NCI-H2196 (cell line): ENCODE results near the gene TMEM117.

ENCODE experiments used
- DNase-seq: peaks from one replicate; lab custom pipeline; 2025; ENCODE audit not compliant: unreplicated experiment; lab: John Stamatoyannopoulos, UW

The TMEM117 gene

DNA sequence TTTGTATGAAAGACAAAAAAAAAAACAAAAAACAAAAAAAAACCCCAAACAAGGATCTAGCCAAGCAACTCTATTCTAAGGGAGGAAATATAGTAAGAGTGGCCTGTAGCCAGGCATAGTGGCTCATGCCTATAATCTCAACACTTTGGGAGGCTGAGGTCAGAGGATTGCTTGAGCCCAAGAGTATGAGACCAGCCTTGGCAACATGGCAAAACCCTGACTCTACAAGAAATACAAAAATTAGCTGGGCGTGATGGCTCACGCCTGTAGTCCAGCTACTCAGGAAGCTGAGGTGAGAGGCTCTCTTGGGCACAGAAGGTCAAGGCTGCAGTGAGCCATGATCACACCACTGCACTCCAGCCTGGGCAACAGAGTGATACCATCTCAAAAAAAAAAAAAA, 47.9 kb downstream of the TMEM117 start:
- DNase-seq, result no peak

DNA sequence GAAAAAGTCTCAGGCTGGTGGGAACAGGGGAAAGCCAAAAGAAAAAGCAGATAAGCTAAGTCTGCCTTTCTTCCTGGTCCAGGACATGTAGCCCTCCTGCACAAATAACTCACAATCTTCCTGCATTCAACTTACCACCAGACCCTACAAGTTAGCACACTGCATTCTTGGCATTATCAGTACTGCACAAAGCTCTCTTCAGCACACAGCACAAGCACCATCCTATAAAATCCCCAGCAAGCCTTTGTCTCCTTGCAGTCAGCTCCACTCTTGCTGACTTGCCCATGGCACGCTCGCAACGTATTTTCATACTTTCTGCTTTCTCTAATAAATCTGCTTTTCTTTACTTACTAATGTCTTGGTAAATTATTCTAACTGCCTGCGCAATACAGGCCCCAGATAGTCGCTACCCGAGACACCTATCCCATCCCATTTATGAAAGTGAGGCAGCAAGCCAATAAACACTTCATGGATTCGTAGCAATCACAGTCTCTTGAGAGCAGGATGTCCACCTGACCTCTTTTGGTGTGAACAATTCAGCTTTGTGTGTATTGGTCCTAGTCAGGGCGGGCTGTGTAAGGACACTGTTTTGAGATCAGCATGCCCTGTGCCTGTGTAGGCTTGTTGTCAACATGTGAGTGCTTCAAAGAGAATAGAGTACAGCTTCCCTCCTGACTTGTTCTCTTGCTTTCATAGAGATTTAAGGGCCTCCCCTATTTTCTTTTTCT, 49.0 kb downstream of the TMEM117 start:
- peak; percentile 66 for DNase-seq

DNA sequence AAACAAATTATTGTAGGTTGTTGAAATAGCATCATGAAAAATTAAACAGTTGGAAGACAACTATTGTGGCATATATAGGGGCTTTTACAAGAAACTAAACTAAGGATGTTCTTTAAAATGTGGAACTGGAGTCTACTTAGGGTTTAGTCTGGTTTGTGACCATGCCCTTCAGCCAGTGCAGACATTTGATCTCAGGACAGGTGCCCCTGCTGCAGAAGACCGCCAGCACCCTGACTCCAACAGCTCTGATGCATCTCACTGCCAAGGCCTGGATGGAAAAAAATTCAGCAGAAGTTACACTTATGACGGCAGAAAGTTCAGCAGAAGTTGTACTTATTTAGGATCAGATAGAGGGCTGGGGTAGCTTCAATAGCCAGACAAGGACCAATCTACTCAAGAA, 51.5 kb downstream of the TMEM117 start:
- no peak for DNase-seq

DNA sequence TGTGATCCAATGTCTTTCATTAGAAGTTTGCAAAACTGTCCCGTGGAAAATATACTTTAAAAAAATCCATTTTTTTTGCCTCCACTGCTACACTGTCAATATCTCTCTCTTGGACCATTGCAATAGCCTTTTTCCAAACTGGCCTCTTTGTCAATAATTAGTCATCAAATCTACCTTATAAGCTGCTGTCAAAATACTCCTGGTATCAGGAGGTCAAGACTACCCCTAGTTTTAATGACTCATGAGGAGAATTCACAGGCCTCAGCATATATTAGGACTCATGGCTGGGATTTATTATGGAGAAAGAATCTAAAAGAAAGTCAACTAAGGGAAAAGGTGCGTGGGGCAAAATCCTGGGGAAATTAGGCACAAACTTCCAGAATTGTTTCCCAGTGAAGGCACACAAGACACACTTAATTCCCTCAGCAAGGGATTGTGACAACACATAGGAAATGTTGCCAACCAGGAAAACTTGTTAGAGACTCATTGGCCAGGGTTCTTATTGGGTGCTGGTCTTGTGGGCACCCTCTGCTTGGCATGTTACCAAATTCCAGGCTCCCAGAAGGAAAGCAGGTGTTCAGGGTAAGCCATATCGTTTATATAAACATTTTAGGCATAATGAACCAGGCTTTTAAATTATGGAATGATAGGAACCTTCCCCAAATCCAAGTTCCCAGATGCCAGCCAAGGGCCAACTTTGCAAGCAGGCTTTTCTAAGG, 56.1 kb downstream of the TMEM117 start:
- DNase-seq, result no peak

- DNase-seq, result no peak
Measured at GRCh38 chr12:43893670-43894069, 57.8 kb downstream of the TMEM117 start.

DNA sequence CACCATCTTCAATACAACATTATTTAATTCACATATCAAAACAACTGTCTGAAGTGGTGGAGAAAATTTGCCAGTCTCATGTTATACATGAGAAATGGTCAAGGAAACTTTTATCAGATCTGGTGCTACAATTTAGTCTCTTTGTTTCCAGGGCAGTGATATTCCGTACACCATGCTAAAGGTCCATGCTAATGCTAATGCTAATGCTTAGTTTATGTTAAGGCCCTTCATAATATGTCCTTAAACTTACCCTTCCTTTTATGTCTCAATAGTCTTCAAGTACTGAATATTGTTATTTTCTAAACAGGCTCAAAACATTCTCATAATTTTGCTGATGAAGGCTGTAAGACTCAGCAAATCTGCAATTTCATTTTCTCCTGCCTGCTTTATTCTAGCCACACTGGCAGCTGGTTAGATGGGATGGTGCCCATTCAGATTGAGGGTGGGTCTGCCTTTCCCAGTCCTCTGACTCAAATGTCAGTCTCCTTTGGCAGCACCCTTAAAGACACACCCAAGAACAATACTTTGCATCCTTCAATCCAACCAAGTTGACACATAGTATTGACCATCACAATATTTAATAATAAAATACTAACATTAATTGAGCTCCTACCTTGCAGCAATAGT, 59.8 kb downstream of the TMEM117 start:
- DNase-seq, result no peak

DNA sequence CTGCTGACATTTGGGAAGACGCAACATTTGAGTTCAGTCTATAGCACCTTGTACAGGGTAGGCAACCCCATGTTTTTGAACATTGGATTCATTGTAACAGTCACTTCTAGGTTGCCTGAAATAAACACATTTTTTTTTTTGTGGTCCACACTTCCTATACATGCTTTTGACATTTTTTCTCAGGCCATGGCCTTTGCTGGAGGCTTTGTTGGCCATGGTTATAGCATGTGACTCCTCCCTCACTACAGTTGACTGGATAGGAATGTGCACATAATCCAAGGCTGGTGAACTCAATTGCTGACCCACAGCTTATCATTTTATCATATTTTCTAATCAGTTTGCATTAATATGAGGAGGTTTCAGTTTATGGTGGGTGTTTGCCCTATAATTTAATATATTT, 60.6 kb downstream of the TMEM117 start:
- DNase-seq, result no peak

- no peak for DNase-seq
Measured at GRCh38 chr12:43898474-43898873, 62.6 kb downstream of the TMEM117 start.

DNA sequence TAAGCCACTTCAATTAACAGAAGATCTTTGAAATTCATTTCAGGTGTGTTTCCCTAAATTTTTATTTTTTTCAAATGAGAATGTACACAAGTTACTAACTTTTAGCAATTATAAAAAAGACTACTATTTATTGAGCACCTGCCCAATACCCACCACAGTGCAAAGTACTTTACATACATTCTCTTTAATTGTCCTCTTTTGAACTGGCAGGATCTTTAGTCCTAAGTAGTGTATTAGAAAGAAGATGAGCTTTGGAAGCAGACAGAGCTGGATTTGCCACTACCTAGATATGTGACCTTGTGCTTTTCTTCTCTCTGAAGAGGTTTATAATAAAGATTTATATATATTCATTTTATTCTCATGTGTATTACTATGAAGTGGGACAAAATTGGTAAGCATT, 63.7 kb downstream of the TMEM117 start:
- no peak for DNase-seq

GRCh38 chr12:43903686-43904085, 67.8 kb downstream of the TMEM117 start:
- no peak for DNase-seq

DNA sequence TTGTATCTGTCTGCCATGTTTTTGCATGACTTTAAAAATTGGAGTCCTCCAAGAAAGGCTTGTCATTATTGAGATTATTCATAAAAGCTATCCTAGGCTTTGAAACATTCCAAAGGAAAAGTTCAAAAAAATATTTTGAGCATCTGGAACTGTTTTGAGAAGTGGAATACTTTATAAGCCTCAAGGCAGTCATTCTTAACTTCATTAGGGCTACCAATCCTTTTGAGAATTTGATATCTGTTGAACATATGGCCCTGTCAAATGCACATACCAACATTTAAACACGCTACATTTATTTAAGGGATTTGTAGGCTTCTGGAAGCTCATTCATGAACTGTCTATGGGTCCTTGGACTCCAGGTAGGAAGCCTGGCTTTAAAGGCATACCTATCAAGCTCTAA, 77.0 kb downstream of the TMEM117 start:
- DNase-seq, result no peak

DNA sequence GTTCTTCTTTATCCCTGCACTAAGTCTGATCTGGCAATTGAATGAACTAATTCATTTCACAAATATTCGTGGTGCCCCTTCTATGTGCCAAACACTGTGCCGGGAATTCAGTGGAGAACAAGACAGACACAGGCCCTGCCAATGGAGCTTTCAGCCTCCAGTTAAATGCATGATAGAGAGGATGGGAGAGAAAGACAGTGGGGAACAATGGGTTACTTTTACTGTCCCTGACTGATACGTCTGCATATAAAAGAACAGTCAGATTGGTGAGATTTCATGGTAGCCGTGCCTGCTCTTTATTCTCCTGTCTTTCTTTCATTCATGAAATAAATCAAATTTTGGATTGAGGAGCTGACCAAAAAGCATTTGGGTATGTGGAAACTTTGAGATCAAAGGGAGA, 78.5 kb downstream of the TMEM117 start:
- DNase-seq, result no peak

DNA sequence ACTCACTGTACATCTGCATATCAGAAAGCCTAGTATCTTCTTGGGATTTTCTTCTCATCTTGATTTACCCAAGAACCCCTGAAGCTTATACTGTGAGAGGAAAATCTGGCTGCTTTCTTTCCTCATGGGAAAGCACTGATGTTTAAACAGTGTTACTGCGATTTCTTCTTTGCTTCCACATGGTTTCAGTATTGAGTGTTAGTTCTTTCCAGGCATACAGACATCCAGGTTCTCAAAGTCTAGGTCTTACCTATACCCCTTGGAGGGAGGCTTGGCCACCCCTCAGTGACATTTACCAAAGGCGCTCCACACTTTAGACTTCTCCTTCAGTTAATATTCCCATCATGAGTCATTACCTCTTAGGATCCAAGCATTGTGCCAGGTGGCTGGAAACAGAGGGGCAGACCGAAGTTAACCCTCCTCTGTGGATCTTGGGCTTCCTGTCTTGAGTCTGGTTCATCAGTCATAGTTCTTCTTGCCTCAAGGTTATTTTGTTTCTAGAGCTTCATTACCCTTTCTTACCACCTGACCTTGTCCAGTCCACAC, 79.1 kb downstream of the TMEM117 start:
- no peak for DNase-seq

- no peak for DNase-seq
Measured at GRCh38 chr12:43917896-43918295, 82.0 kb downstream of the TMEM117 start.

DNA sequence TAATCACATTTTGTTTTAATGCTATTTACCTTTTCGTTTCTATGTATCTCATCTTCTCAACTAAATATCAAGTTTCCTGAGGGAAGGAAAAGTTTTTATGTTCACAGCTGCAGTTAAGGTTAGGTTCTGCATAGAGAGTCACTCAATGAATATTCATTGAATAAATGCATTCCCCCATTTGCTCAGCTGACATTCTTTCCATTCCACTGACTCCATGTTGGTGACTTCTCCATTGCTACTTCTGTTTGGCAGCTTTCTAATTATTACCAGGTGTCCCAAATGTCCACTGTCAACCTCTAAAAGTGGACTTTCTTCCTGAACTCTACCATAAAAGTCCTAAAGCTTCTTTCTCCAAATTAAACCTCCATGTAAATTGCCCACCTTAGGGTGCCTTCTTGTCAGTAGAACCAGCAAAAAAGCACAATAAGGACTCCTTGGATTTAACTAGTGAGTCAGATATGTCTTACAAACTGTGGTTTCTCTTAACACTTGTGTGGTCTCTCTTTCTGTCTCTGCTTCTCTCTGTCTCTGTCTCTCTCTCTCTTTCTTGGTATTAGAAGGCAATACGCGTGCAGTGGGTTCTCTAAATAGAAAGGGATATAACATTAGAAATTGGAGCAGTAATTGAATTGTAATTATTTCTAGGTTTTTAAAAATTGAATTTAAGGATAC, 85.9 kb downstream of the TMEM117 start:
- no peak for DNase-seq

GRCh38 chr12:43930032-43930431, 94.2 kb downstream of the TMEM117 start:
- no peak for DNase-seq

GRCh38 chr12:43931187-43931586, 95.3 kb downstream of the TMEM117 start:
- no peak for DNase-seq

DNA sequence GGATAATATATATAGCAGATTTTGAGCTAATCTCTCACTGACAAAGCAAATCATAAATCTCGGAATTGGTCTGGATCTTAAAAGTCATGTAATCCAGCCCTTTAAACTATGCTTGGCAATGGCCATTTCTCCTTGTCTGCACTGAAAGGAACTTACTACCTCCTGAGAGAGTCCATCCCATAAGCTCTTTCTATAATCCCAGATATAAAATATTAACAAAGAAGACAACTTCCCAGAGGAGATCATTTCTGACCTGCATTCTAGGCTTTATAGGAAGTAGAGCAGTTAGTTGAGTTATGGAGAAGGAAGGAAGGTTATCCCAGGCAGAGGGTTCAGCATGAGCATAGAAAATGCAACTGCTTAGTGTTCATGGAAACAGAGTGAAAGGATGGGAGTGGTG, 99.7 kb downstream of the TMEM117 start:
- DNase-seq, result no peak

DNA sequence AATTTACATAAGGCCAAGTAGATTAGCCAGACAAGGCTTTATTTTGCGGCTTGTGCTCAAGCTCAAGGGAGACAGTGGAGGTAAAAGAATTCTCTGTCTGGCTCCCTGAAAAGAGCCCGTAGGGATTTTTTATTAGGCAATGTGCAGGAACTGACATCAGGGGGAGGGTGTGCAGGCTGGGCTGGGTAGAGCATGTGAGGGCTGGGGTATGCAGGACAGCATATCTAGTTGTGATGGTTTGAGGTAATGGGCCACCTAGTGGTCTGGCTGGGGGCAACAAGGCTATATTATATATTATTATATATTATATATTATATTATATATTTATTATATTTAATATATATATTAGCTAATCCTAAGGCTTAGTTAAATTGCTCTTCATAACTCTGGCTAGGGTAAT, 102.1 kb downstream of the TMEM117 start:
- DNase-seq, result no peak

GRCh38 chr12:43942379-43942778, 106.5 kb downstream of the TMEM117 start:
- DNase-seq, result no peak

GRCh38 chr12:43945983-43946382, 110.1 kb downstream of the TMEM117 start:
- no peak for DNase-seq
